ENCODE results near the gene MLN.

Gene MLN

GRCh38 chr6:33756211-33756954 lies 47.4 kb downstream of the MLN start:
- peak in 1 of 58 donors; percentile 4 for DNase-seq

- DNase-seq, result no peak
Observed at GRCh38 chr6:33755070-33755869, 48.5 kb downstream of the MLN start.

GRCh38 chr6:33754222-33754621 lies 49.6 kb downstream of the MLN start:
- DNase-seq, result no peak

- DNase-seq, result no peak
Observed at GRCh38 chr6:33752646-33753015, 51.2 kb downstream of the MLN start.

GRCh38 chr6:33751771-33752645 lies 51.8 kb downstream of the MLN start:
- DNase-seq, result no peak

GRCh38 chr6:33750244-33750991 lies 53.4 kb downstream of the MLN start:
- DNase-seq, result no peak

GRCh38 chr6:33749401-33749800 lies 54.4 kb downstream of the MLN start:
- DNase-seq, result no peak

- DNase-seq, result no peak
Observed at GRCh38 chr6:33748841-33749240, 55.0 kb downstream of the MLN start.

GRCh38 chr6:33747823-33748222 lies 56.0 kb downstream of the MLN start:
- no peak for DNase-seq

GRCh38 chr6:33746651-33747100 lies 57.1 kb downstream of the MLN start, which contains the start of gene IP6K3:
Gene IP6K3 (minus strand): TSS chr6:33746905. CDS start chr6:33735476, 11,429 bp downstream.
- DNase-seq, result peak in 52 of 58 donors; percentile 11 to 96 (median 68)

- peak in 45 of 58 donors; percentile 3 to 88 (median 58) for DNase-seq
Observed at GRCh38 chr6:33746036-33746600, 57.7 kb downstream of the MLN start.

GRCh38 chr6:33745548-33745947 lies 58.3 kb downstream of the MLN start:
- no peak for DNase-seq

- peak in 3 of 58 donors; percentile 12 to 52 (median 41) for DNase-seq
Observed at GRCh38 chr6:33744895-33745546, 58.8 kb downstream of the MLN start.
